Brain microvascular endothelial cell (primary cell): ENCODE results near the gene NKX2-2.

Experiments
- DNase-seq: peaks from one replicate; pipeline ENCODE4 v3.0.0-alpha.2; 2020
- H3K27ac ChIP-seq: fragments of 250-450 bp; sonication (Bioruptor Pico); 2 replicates; pipeline ENCODE4 v1.5.1; 2020; ENCODE audit warnings: mild to moderate bottlenecking, moderate library complexity
- H3K27me3 ChIP-seq: fragments of 250-450 bp; sonication (Bioruptor Pico); replicated peaks from 2 replicates; pipeline ENCODE4 v1.5.1; 2020; ENCODE audit warnings: mild to moderate bottlenecking
- H3K36me3 ChIP-seq: fragments of 250-450 bp; sonication (Bioruptor Pico); replicated peaks from 2 replicates; pipeline ENCODE4 v1.5.1; 2020; ENCODE audit warnings: mild to moderate bottlenecking
- H3K4me3 ChIP-seq: 2 replicates; pipeline ENCODE4 v1.5.1; 2011; ENCODE audit warnings: low read depth, mild to moderate bottlenecking, control low read depth, low read length, moderate library complexity
- in situ Hi-C: cut with HindIII; loops from 2 replicates; pipeline ENCODE4 v1.10.0; 2017; ENCODE audit warnings: low sequenced_read_pairs, low pct_ligation_motif_present
- TF ChIP-seq, protein P1 (sequence below): IDR thresholded peaks from 2 replicates; pipeline ENCODE4 v1.5.1; 2011; ENCODE audit warnings: low read depth, mild to moderate bottlenecking, moderate library complexity, low read length, control low read depth, inconsistent platforms; ENCODE audit errors: missing control alignments

NKX2-2 gene

DNA sequence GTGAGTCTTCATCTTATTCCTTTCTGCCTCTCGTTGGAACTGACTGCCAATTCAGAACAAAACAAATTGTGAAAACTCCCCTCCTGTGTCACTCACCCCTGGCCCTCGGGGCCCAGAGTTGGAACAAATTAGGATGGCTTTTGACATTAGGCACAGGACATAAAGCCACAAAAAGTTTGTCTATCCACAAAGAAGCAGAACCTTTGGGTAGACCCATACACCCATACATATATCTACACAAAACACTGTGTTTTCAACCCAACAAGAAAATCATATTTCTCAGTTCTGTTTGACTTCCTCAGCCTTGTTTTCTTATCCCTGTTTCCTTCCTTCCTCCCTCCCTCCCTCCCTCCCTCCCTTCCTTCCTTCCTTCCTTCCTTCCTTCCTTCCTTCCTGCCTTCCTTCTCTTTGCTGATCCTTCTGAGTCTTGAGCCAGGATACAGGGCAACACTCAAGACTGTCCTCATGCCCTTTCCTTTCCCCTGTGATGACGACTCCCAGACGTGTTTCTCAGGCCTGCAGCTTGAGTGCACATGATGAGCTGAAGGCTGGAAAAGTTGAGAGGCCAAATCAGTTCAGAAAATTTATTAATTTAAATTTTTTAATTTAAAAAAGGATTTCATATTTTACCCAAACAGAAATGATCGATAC is 41.7 kb upstream of the NKX2-2 start:
- no peak overlapping the region for H3K27ac ChIP-seq
- no peaks in the 10 kb centered on the region for H3K27me3 ChIP-seq

DNA sequence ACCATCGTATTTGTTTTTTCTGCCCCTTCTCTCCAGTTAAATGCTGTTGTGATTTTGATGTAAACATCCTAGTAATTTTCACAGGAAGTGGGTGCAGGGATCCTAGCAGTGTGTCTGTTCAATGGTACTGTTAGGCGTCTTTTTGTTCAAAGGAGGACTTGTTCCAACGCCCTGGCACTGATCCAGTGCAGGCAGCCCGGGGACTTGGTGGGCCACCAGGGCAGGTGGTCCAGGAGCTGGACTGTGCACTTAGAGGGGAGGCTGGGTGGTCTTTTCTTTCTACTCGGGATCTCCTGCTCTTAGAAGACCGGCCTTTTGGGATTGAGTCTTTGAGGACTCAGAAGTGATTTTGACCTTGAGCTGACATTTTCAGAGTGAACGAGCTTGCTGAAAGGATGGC is 41.1 kb upstream of the NKX2-2 start:
- in situ Hi-C loops, result no loop called here
- TF ChIP-seq, protein P1, sequence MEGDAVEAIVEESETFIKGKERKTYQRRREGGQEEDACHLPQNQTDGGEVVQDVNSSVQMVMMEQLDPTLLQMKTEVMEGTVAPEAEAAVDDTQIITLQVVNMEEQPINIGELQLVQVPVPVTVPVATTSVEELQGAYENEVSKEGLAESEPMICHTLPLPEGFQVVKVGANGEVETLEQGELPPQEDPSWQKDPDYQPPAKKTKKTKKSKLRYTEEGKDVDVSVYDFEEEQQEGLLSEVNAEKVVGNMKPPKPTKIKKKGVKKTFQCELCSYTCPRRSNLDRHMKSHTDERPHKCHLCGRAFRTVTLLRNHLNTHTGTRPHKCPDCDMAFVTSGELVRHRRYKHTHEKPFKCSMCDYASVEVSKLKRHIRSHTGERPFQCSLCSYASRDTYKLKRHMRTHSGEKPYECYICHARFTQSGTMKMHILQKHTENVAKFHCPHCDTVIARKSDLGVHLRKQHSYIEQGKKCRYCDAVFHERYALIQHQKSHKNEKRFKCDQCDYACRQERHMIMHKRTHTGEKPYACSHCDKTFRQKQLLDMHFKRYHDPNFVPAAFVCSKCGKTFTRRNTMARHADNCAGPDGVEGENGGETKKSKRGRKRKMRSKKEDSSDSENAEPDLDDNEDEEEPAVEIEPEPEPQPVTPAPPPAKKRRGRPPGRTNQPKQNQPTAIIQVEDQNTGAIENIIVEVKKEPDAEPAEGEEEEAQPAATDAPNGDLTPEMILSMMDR, result no peak
- Histone ChIP-seq H3K4me3 (no peak overlapping the region), H3K27me3 (no peaks in the 10 kb centered on the region), H3K27ac (no peak overlapping the region), H3K36me3 (no peaks in the 10 kb centered on the region)
- DNase-seq, result no peak

More for the DNA sequence above, 41.7 kb upstream of the NKX2-2 start:
- H3K4me3 ChIP-seq, result no peak overlapping the region
- TF ChIP-seq, protein P1, result no peak
- DNase-seq, result no peak
- in situ Hi-C loops, result no loop called here
- H3K36me3 ChIP-seq, result no peaks in the 10 kb centered on the region

DNA sequence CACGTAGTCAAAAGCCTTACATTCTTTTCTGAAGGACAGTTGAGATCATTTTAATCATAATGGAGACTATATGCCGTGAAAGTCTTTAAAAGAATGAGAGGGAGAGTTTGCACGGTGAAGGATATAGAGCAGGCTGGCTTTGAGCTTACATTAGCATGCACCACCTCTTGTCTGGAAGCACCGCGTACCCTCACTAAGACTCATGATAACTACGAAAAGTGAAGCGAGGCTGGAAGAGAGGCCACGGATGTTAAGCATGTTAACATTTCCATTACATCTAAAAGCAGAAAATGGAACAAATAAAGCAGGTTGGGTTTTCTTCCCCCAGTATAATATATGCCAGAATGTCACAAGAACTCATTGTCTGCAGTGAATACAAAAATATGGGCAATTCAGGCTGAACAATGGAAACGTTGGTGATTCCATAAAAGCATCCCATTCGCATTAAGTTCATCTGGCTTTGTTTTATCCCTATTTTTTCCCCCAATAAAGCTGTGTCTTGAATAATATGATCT is 40.6 kb upstream of the NKX2-2 start:
- in situ Hi-C loops, result no loop called here
- TF ChIP-seq, protein P1, result no peak
- H3K4me3 ChIP-seq, result no peak overlapping the region

DNA sequence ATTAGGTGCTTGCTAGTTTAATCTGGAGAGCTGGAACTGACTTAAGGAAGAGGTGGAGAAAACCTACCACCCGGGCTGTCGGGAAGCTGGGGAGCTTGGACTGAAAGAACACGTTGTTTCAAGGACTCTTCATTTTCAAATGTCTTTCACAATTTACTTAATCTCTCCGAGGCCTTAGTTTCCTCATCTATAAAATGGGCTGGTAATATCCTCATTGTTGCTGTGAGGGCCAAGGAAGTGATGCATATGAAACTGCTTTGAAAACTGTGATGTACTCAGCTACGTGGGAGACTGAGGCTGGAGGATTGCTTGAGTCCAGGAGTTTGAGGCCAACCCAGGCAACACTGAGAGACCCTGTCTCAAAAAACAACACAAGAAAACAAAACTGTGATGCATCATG is 36.7 kb upstream of the NKX2-2 start:
- in situ Hi-C loops, result no loop called here
- no peak overlapping the region for H3K27ac ChIP-seq
- no peaks in the 10 kb centered on the region for H3K36me3 ChIP-seq
- TF ChIP-seq, protein P1, result no peak
- no peak overlapping the region for H3K4me3 ChIP-seq
- H3K27me3 ChIP-seq, result no peaks in the 10 kb centered on the region
- no peak for DNase-seq

More for the DNA sequence above, 40.6 kb upstream of the NKX2-2 start:
- Histone ChIP-seq H3K27ac (no peak overlapping the region), H3K27me3 (no peaks in the 10 kb centered on the region), H3K36me3 (no peaks in the 10 kb centered on the region)
- no peak for DNase-seq

DNA sequence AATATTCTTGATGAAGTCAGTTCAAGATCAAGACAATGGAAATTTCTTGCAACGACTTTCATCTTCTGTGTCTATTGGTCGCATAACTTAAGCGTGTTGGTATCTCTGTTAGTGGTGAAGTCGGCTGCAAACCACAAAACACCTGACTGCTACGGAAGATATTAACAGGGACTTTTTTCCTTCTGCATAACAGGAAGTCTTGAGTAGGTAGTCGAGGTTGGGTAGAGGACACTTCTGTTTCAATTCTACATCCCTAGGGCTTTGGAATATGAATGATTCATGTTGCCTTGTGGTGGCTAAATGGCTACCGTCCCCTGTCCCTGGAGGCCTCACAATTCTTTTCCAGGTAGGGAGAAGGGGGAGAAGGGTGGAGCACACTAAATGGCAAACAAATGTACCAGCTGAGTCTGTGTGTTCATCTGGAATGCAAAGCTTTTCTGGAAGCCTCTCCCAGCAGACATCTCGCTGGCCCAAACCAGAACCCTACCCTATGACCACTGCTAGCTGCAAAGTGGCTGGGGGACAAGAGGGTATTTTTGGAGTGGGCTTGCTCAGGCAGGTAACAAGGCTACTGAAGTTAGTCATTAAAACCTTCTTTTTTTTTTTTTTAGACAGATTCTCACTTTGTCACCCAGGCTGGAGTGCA is 34.6 kb upstream of the NKX2-2 start:
- TF ChIP-seq, protein P1, result no peak
- Histone ChIP-seq H3K27ac (no peak overlapping the region), H3K27me3 (no peaks in the 10 kb centered on the region), H3K4me3 (no peak overlapping the region), H3K36me3 (no peaks in the 10 kb centered on the region)
- in situ Hi-C loops, result no loop called here
- DNase-seq, result no peak
